ENCODE results near the gene ARHGAP20. TPM values are rescaled to one million over a fixed set of nuclear protein-coding genes. Genes with fewer than 3 reads are reported as not detected.

Gene ARHGAP20
- total and polyA plus RNA-seq, 7 donors = 0.29 to 5.9 (median 0.84) TPM

- H3K27ac ChIP-seq = no peak overlapping the region
- intact Hi-C loops (cut with DNase I) = no loop called here
- no peaks in the 10 kb centered on the region for H3K4me1 ChIP-seq
- H3K36me3 ChIP-seq (ENCODE audit: insufficient read depth in 1 of 2, low read depth in 1 of 2) = no peaks in the 10 kb centered on the region
- 22 to 34% (median 31%) methylated on average over 4 of the region's 4 CpGs for WGBS, 3 donors
- no peak overlapping the region for H3K4me3 ChIP-seq
- DNase-seq (no peak), ATAC-seq (no peak)
- H3K9me3 ChIP-seq = no peaks in the 10 kb centered on the region
- no peaks in the 10 kb centered on the region for H3K27me3 ChIP-seq (ENCODE audit: insufficient read depth in 3 of 3, low read length in 2 of 3)
- TF ChIP-seq, protein P1, sequence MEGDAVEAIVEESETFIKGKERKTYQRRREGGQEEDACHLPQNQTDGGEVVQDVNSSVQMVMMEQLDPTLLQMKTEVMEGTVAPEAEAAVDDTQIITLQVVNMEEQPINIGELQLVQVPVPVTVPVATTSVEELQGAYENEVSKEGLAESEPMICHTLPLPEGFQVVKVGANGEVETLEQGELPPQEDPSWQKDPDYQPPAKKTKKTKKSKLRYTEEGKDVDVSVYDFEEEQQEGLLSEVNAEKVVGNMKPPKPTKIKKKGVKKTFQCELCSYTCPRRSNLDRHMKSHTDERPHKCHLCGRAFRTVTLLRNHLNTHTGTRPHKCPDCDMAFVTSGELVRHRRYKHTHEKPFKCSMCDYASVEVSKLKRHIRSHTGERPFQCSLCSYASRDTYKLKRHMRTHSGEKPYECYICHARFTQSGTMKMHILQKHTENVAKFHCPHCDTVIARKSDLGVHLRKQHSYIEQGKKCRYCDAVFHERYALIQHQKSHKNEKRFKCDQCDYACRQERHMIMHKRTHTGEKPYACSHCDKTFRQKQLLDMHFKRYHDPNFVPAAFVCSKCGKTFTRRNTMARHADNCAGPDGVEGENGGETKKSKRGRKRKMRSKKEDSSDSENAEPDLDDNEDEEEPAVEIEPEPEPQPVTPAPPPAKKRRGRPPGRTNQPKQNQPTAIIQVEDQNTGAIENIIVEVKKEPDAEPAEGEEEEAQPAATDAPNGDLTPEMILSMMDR (IDR thresholded peaks at IDR 0.05) = no peak
Measured at GRCh38 chr11:110747531-110747930, 35.3 kb upstream of the ARHGAP20 start.

DNA sequence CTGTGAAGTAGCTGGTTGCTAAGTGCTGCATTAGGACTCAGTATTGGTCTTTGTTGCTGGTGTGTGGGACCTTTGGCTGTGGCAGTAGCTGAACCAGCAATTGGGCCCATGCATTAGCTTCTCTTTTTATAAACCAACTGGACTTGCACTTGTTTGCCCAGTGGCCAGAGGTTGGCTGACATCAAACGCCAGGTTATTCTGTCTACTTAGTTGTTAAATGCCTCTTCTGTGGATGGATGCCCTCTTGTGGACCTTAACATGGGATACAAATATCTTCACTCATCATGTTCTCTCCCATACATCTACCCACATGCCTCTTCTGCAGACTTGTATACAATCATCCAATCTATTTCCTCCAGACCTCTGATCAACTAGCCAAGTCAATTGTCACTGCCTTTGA is 26.4 kb upstream of the ARHGAP20 start:
- no peak overlapping the region for H3K4me3 ChIP-seq
- H3K36me3 ChIP-seq (ENCODE audit: insufficient read depth in 1 of 2, low read depth in 1 of 2) = no peaks in the 10 kb centered on the region
- DNase-seq (no peak), ATAC-seq (no peak)
- no peaks in the 10 kb centered on the region for H3K27me3 ChIP-seq (ENCODE audit: insufficient read depth in 3 of 3, low read length in 2 of 3)
- TF ChIP-seq, protein P1 (IDR thresholded peaks at IDR 0.05) = no peak
- no peak overlapping the region for H3K27ac ChIP-seq
- no peaks in the 10 kb centered on the region for H3K4me1 ChIP-seq
- no peaks in the 10 kb centered on the region for H3K9me3 ChIP-seq
- intact Hi-C loops (cut with DNase I) = no loop called here
- WGBS, 3 donors = 77 to 86% (median 78%) methylated on average over 1 of the region's 1 CpG

- Histone ChIP-seq H3K4me1 (no peaks in the 10 kb centered on the region), H3K27ac (no peak overlapping the region), H3K27me3 (ENCODE audit: insufficient read depth in 3 of 3, low read length in 2 of 3) (no peaks in the 10 kb centered on the region), H3K36me3 (ENCODE audit: insufficient read depth in 1 of 2, low read depth in 1 of 2) (no peaks in the 10 kb centered on the region), H3K9me3 (no peaks in the 10 kb centered on the region), H3K4me3 (no peak overlapping the region)
- WGBS, 3 donors = 82 to 90% (median 87%) methylated on average over 2 of the region's 2 CpGs
- TF ChIP-seq, protein P1 (IDR thresholded peaks at IDR 0.05) = no peak
- DNase-seq (no peak), ATAC-seq (no peak)
- intact Hi-C loops (cut with DNase I) = no loop called here
Measured at GRCh38 chr11:110737593-110737992, 25.4 kb upstream of the ARHGAP20 start.

DNA sequence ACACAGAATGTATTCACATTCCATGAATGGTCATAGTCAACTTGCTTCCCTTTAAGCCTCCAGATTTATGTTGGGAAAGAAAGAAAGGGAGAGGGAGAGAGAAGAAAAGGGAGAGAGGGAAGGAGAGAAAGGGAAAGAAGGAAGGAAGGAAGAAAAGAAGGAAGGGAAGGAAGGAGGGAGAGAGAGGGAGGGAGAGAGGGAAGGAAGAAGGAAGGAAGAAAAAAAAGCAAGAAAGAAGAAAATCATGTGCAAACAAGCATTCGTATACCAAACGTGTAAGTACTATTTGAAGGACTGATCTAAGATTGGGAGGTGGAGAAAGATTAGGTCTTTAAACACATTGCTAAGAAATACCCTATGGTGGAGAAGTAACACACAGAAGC is 23.9 kb upstream of the ARHGAP20 start:
- no peak overlapping the region for H3K4me3 ChIP-seq
- 79 to 93% (median 90%) methylated on average over 2 of the region's 2 CpGs for WGBS, 3 donors
- no peaks in the 10 kb centered on the region for H3K4me1 ChIP-seq
- intact Hi-C loops (cut with DNase I) = no loop called here
- TF ChIP-seq, protein P1 (IDR thresholded peaks at IDR 0.05) = no peak
- H3K27ac ChIP-seq = no peak overlapping the region
- no peaks in the 10 kb centered on the region for H3K36me3 ChIP-seq (ENCODE audit: insufficient read depth in 1 of 2, low read depth in 1 of 2)
- no peak for DNase-seq
- H3K27me3 ChIP-seq (ENCODE audit: insufficient read depth in 3 of 3, low read length in 2 of 3) = no peaks in the 10 kb centered on the region
- no peak for ATAC-seq
- no peaks in the 10 kb centered on the region for H3K9me3 ChIP-seq

- DNase-seq = no peak
- intact Hi-C loops (cut with DNase I) = no loop called here
- TF ChIP-seq, protein P1 (IDR thresholded peaks at IDR 0.05) = no peak
Measured at GRCh38 chr11:110735455-110736170, 23.4 kb upstream of the ARHGAP20 start.

More at GRCh38 chr11:110735455-110736170, 23.4 kb upstream of the ARHGAP20 start:
- H3K27me3 ChIP-seq (ENCODE audit: insufficient read depth in 3 of 3, low read length in 2 of 3) = no peaks in the 10 kb centered on the region
- H3K4me1 ChIP-seq = no peaks in the 10 kb centered on the region
- H3K36me3 ChIP-seq (ENCODE audit: insufficient read depth in 1 of 2, low read depth in 1 of 2) = no peaks in the 10 kb centered on the region
- H3K4me3 ChIP-seq = no peak overlapping the region
- no peak overlapping the region for H3K27ac ChIP-seq
- no peak for ATAC-seq
- no peaks in the 10 kb centered on the region for H3K9me3 ChIP-seq
